ENCODE results near the gene PARD3. TPM values are rescaled to one million over a fixed set of nuclear protein-coding genes. Genes with fewer than 3 reads are reported as not detected.

PARD3 gene
- total and polyA plus RNA-seq, 10 of the 15 experiments (the other 5 are each of a cell fraction or from before 2014, with no cell fraction given): 2.6 to 43.1 (median 13.9) TPM

DNA sequence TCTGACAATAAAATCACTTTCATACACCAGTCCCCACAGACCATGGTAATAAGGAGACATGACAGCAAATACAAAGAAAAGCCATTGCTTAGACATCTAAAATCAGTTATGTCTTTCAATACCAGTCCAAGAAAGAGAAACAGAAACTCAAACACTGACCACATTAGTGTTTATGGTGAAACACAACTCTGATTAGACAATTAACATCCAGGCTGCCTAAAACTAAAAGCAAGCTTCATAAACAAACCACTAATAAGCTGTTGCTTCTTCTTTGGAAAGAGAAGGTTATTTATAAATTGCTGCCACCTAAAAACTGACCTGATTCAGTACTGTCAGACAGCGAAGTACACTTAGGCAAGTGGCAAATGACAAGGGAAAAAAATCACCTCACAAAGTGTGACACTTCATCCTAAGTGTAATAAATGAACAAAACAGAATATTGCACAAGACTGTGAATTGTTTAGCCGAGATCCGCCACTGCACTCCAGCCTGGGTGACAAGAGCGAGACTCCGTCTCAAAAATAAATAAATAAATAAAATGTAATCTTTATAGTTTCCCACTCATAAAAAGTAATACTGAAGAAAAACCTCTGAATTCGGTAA, 277.4 kb downstream of the PARD3 start (continued):
- TF ChIP-seq, protein P1, sequence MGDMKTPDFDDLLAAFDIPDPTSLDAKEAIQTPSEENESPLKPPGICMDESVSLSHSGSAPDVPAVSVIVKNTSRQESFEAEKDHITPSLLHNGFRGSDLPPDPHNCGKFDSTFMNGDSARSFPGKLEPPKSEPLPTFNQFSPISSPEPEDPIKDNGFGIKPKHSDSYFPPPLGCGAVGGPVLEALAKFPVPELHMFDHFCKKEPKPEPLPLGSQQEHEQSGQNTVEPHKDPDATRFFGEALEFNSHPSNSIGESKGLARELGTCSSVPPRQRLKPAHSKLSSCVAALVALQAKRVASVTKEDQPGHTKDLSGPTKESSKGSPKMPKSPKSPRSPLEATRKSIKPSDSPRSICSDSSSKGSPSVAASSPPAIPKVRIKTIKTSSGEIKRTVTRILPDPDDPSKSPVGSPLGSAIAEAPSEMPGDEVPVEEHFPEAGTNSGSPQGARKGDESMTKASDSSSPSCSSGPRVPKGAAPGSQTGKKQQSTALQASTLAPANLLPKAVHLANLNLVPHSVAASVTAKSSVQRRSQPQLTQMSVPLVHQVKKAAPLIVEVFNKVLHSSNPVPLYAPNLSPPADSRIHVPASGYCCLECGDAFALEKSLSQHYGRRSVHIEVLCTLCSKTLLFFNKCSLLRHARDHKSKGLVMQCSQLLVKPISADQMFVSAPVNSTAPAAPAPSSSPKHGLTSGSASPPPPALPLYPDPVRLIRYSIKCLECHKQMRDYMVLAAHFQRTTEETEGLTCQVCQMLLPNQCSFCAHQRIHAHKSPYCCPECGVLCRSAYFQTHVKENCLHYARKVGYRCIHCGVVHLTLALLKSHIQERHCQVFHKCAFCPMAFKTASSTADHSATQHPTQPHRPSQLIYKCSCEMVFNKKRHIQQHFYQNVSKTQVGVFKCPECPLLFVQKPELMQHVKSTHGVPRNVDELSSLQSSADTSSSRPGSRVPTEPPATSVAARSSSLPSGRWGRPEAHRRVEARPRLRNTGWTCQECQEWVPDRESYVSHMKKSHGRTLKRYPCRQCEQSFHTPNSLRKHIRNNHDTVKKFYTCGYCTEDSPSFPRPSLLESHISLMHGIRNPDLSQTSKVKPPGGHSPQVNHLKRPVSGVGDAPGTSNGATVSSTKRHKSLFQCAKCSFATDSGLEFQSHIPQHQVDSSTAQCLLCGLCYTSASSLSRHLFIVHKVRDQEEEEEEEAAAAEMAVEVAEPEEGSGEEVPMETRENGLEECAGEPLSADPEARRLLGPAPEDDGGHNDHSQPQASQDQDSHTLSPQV (IDR thresholded peaks at IDR 0.05): peak; percentile 24; the same call in 1 of the 2 replicates
- no peak for TF ChIP-seq HCFC1 (IDR thresholded peaks at IDR 0.05; ENCODE audit: low read length)
- peak; percentile 30 for TF ChIP-seq KLF5 (IDR thresholded peaks at IDR 0.05; ENCODE audit: partially characterized antibody)
- no peak for TF ChIP-seq STAT3 (IDR thresholded peaks at IDR 0.05; ENCODE audit: low read depth, low read length)
- TF ChIP-seq MXI1 (IDR thresholded peaks at IDR 0.05; ENCODE audit: low read depth, low read length): no peak
- no peak for TF ChIP-seq CHD1 (IDR thresholded peaks at IDR 0.05; ENCODE audit: low read depth, low read length)
- TF ChIP-seq, protein P2, sequence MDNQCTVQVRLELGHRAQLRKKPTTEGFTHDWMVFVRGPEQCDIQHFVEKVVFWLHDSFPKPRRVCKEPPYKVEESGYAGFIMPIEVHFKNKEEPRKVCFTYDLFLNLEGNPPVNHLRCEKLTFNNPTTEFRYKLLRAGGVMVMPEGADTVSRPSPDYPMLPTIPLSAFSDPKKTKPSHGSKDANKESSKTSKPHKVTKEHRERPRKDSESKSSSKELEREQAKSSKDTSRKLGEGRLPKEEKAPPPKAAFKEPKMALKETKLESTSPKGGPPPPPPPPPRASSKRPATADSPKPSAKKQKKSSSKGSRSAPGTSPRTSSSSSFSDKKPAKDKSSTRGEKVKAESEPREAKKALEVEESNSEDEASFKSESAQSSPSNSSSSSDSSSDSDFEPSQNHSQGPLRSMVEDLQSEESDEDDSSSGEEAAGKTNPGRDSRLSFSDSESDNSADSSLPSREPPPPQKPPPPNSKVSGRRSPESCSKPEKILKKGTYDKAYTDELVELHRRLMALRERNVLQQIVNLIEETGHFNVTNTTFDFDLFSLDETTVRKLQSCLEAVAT (IDR thresholded peaks at IDR 0.05): peak; percentile 75
- TF ChIP-seq ZNF217 (IDR thresholded peaks at IDR 0.05): peak; percentile 70; the same call in 1 of the 2 replicates
- TF ChIP-seq RUNX3 (IDR thresholded peaks at IDR 0.05; ENCODE audit: low read length): peak; percentile 82
- no peak for TF ChIP-seq PAX5 (IDR thresholded peaks at IDR 0.05; ENCODE audit: borderline replicate concordance, low read depth, low read length)
- peak; percentile 69; the same call in 1 of the 2 replicates for TF ChIP-seq ZNF24 (IDR thresholded peaks at IDR 0.05)
- peak; percentile 84 for TF ChIP-seq ATF7 (IDR thresholded peaks at IDR 0.05; ENCODE audit: low read depth)
- TF ChIP-seq, protein P3, sequence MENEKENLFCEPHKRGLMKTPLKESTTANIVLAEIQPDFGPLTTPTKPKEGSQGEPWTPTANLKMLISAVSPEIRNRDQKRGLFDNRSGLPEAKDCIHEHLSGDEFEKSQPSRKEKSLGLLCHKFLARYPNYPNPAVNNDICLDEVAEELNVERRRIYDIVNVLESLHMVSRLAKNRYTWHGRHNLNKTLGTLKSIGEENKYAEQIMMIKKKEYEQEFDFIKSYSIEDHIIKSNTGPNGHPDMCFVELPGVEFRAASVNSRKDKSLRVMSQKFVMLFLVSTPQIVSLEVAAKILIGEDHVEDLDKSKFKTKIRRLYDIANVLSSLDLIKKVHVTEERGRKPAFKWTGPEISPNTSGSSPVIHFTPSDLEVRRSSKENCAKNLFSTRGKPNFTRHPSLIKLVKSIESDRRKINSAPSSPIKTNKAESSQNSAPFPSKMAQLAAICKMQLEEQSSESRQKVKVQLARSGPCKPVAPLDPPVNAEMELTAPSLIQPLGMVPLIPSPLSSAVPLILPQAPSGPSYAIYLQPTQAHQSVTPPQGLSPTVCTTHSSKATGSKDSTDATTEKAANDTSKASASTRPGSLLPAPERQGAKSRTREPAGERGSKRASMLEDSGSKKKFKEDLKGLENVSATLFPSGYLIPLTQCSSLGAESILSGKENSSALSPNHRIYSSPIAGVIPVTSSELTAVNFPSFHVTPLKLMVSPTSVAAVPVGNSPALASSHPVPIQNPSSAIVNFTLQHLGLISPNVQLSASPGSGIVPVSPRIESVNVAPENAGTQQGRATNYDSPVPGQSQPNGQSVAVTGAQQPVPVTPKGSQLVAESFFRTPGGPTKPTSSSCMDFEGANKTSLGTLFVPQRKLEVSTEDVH (IDR thresholded peaks at IDR 0.05; ENCODE audit: low read depth, partially characterized antibody): no peak
- TF ChIP-seq, protein P4, sequence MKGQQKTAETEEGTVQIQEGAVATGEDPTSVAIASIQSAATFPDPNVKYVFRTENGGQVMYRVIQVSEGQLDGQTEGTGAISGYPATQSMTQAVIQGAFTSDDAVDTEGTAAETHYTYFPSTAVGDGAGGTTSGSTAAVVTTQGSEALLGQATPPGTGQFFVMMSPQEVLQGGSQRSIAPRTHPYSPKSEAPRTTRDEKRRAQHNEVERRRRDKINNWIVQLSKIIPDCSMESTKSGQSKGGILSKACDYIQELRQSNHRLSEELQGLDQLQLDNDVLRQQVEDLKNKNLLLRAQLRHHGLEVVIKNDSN (IDR thresholded peaks at IDR 0.05; ENCODE audit: borderline replicate concordance, extremely low read length, insufficient read depth, low read depth, low read length): no peak
- TF ChIP-seq, protein P5, sequence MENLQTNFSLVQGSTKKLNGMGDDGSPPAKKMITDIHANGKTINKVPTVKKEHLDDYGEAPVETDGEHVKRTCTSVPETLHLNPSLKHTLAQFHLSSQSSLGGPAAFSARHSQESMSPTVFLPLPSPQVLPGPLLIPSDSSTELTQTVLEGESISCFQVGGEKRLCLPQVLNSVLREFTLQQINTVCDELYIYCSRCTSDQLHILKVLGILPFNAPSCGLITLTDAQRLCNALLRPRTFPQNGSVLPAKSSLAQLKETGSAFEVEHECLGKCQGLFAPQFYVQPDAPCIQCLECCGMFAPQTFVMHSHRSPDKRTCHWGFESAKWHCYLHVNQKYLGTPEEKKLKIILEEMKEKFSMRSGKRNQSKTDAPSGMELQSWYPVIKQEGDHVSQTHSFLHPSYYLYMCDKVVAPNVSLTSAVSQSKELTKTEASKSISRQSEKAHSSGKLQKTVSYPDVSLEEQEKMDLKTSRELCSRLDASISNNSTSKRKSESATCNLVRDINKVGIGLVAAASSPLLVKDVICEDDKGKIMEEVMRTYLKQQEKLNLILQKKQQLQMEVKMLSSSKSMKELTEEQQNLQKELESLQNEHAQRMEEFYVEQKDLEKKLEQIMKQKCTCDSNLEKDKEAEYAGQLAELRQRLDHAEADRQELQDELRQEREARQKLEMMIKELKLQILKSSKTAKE (IDR thresholded peaks at IDR 0.05; ENCODE audit: low read depth, poor library complexity, severe bottlenecking): peak; percentile 91
- TF ChIP-seq RELA (IDR thresholded peaks at IDR 0.05; ENCODE audit: borderline replicate concordance, partially characterized antibody): no peak
- peak; percentile 54; the same call in 1 of the 2 replicates for TF ChIP-seq DPF2 (IDR thresholded peaks at IDR 0.05)
- peak; percentile 99 for TF ChIP-seq MTA2 (IDR thresholded peaks at IDR 0.05; ENCODE audit: low read depth)
- no peak for TF ChIP-seq FOXM1 (IDR thresholded peaks at IDR 0.05; ENCODE audit: low read depth, low read length)

Measured in GM12878 (cell line).